HG03442 (cell line): ENCODE measurements around the gene KLHDC4.
A peak's percentile ranks its signal among the peaks of the same experiment; 100 is the strongest.
"Not testable (repeated sequence)": the region's sequence is repeated elsewhere in the genome, so short reads cannot be mapped to it uniquely, and the experiment has no call there.

ENCODE experiments used
- ATAC-seq: cut with Tn5 transposase; IDR thresholded peaks from one replicate; pipeline ENCODE4 v1.9.1; 2021; ENCODE audit warnings: mild to moderate bottlenecking, moderate library complexity; ENCODE audit not compliant: unreplicated experiment

KLHDC4 gene

DNA sequence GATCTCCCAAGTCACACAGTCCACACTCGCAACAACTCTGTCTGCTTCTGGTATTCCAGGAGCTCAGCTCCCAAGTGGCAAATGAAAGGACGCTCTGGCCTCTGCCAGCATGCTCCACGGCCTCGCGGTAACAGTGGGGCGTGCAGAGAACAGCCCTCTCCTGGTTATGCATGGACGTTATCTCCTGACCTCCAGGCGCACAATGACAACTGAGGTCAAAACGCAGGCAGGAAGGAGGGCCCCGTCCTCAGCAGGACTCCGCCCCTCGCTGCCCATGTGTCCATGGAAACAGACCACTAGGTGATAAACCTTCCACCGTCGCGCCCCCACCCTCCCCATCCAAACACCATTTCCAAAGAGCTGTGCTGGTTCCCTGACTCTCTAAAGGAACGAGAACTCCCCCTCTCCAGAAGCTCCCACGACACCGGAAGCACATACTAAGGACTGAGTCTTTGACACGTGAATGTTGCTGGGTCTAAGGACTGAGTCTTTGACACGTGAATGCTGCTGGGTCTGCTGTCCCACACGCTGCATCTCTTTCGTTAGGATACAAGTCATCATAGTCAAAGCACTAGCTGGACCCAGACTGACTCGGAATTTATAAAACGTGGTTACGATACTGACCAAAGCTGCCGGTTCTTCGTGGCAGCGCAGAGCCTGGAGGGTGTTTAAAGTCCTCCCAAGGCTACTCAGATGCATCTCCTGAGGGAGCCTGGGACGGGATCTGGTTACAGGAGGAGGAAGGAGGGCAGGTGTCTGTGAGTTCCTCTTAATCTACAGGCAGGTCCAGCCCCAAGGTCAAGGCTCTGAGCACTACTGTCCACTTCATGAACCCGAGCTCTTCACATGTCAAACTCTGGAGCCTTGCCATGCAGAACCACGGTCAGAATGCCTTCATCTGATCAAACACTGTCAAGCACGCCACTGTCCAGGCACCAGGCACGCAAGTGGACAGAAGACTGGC is 43.9 kb downstream of the KLHDC4 start:
- ATAC-seq: no peak

DNA sequence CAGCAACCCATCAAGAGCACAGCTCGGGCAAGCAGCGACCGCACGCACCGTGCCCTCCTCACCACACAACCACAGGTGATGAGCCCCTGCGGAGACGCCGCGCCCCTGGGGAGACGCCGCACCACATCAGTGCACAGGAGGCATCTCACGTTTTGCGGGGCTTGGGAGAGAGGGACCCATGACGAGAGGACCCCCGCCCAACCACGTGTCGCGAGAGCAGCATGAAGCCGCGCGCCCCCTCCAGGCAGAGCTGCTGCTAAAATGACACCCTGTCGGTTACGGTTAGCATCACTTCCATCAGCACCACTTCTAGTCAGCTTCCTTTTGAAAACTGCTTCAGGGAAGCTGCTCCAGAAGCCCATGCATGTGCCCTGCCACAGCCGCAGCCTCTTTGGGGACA is 45.3 kb downstream of the KLHDC4 start:
- ATAC-seq: no peak

DNA sequence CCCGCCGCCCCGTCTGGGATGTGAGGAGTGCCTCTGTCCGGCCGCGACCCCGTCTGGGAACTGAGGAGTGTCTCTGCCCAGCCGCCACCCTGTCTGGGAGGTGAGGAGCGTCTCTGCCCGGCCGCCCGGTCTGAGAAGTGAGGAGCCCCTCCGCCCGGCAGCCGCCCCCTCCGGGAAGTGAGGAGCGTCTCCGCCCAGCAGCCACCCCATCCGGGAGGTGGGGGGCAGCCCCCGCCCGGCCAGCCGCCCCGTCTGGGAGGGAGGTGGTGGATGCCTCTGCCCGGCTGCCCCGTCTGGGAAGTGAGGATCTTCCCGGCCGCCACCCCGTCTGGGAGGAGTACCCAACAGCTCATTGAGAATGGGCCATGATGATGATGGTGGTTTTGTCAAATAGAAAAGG is 47.0 kb downstream of the KLHDC4 start:
- ATAC-seq: not testable (repeated sequence)

DNA sequence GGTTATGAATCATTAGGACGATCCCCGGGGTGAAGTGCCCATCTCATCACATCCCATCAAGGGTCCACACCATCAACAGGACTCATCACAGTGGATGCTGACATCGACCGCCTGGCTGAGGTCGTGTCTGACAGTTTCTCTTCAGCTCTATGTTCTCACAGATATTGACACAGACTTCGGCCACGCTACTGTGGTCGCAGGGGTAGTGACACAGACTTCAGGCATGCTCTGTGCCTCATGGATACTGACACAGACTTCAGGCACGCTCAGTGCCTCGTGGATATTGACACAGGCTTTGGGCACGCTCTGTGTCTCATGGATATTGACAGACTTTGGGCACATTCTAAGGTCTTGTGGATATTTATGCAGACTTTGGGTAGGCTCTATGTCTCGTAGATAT is 50.1 kb downstream of the KLHDC4 start:
- no peak for ATAC-seq

DNA sequence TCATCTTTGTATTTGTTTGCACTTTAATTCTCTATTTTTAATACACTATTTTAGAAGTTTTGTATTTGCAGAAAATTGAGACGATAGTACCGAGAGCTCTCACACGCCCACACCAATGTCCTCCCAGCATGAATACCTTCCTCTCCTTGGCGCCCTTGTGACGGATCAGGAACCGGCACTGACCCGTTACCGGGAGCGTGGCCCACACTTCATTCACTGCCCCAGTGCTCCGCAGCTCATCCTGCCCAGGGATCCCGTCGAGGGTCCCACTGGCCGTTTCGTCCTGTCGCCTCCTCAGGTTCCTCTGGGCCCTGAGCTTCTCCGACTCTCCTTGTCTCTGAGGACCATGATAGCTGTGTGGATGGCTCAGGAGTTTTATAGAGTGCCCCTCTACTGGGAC is 50.6 kb downstream of the KLHDC4 start:
- ATAC-seq: no peak

DNA sequence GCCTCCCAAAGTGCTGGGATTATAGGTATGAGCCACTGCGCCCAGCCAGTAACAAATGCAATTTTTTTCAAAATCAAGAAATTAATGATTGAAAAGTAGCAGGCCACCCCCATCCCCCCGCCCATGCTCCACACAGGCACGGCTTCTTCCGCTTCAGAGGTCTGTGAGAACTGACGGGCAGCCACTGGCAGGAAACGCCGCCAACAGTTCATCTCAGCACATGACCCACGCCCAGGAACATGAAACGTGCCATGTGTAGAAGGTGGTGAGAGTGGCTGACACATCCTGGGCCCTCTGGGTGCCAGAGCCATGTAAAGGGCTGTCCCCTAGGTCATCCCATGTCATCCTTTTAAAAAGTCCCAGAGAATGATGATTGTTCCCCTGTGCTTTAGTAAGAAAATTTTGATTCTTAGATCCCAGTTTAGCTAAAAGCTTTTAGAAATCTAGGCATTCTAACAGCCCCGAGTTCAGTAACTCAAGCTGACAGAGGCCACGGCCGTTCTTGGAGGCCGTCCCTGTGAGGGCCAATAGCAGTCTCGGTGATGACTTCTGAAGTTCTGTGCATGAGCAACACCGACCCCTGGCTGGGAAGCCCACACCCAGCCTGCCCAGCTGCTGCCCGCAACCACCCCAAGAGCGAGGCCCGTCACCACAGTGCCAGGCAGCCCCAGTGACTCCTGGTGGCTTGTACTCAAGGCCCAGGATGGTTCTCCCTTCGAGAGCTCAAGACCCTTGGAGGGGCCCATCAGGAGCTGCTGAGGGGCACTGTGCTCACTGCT is 52.1 kb downstream of the KLHDC4 start:
- no peak for ATAC-seq

DNA sequence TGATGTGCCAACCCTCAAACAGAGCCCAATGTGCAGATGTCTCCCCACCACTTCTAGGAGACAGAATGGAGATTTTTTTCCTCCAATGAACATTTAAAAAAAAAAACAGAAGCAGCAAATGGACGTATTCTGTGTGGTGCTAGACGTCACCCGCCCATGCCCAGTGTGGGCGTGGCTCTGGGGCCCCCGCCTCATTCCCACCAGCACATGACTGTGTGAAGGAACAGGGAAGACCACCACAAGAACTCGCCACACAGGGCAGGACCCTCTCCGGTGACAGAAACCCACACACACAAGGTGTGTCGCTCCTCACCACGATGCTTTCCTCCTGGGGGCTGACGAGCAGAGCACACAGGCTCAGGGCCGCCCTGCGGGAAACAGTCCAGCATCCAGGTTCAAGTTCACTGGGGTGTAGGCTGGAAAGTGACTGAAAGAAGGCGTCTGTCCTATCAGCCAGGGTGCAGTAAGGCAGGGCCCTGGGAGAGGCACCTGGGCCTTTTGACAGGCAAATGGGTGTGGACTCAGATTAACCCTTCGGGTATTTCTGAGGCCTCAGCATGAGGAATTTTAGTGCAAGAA is 53.5 kb downstream of the KLHDC4 start:
- ATAC-seq: no peak

DNA sequence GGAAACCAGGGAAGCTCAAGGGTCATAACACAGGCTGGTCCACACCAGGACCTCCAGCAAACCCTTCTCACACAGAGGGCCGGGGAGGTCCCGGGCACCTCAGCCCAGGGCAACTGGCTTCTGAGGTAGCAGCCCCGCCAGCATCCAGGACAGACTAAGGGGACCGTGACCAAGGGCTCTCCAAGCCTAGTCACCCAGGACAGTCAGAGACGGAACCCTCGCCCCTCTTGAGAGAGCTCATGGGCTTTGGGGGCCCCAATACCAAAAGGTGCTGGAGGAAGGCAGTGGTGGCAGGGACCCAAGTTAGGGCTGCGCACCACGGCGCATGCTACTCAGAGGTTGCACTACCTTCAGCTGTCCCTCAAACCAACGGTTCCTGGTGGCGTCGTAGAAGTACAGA is 54.9 kb downstream of the KLHDC4 start:
- no peak for ATAC-seq

DNA sequence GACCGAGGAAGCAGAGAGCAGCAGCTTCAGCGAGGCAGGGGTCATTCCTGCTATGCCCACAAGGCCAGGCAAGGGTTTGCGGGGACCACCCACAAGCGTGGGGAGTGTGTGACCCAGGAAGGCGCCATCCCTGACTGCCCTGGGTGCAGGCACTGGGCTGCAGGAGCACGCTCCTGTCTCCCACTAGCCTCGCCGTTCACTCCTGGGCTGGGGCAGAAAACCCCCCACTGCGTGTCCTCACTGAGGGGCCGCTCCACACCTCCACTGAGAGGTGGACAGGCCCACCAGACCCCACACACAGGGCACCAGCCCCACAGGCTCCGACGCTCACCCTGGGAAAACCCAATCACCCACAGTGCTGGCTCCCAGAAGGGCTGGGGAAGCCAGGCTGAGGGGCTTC is 56.1 kb downstream of the KLHDC4 start:
- ATAC-seq: no peak

DNA sequence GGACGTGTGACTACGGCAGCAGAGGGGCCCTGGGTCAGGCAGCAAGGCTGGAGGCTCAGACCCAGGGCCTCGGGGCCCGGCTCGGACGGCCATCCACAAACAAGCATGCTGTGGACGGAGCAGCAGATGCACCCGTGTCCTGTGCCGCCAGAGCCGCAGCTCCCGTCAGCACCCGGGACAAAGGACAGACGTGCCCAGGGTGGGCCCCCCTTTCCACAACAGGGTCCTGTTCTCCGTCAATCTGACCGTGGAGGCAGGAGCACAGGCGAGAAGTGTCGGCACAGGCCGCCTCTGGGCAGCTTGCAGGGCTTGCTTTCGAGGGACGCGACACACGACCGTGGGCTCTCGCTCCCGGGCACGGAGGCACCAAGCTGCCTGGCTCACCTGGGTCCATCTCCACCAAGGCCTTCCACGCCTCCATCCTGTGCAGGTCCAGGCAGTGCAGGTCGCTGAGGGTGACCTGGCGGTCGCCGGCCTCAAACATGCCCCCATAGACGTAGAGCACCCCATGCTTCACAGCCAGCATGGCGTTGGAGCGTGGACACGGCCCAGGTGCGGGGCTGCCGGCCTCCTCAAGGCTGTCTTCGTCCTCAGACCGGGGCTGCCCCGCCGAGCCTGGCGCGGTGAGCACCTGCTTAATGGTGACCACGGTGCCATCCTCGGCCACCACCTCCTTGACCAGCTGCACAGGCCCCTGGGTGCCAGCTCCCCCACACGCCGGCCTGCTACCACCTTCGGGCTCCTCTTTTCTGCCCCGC is 56.7 kb downstream of the KLHDC4 start:
- no peak for ATAC-seq

DNA sequence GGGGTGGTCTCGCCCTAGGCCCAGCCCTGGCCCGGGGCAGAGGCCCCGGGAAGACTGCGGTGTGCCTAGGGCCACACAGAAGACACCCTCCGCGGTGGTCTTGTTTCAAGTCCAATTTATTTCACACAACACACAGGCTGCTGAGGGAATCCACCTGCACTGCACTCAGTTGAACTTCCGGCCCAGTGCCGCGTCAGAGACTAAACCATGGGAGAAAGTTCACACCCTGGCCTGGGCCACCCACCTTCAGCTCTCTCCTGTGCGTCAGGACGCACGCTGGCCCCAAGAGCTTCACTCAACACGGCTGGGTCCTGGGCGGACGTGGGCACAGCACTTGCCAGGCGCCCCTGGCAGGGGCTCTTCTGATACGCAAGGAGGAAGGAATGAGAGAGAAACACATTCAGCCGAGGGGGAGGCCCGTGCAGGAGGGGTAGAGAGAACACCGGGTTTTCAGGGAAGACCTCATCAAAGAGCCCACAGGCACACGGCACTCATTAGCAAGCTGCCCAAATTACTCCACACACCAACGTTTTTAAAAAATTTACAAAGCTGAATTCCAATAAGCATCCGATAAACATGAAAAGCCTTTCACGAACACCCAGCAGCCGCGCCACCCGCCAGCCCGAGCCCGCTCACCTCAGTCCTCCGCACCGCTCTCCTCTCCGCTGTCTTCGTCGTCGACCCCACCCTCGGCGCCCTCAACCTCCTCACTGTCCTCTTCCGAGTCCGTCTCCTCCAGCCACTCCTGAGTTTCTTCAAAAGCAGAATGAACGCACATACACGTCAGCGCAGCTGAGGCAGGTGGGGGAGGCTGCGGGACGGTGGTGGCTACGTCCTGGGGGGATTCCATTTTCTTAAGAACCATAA is 57.8 kb downstream of the KLHDC4 start:
- ATAC-seq: no peak

DNA sequence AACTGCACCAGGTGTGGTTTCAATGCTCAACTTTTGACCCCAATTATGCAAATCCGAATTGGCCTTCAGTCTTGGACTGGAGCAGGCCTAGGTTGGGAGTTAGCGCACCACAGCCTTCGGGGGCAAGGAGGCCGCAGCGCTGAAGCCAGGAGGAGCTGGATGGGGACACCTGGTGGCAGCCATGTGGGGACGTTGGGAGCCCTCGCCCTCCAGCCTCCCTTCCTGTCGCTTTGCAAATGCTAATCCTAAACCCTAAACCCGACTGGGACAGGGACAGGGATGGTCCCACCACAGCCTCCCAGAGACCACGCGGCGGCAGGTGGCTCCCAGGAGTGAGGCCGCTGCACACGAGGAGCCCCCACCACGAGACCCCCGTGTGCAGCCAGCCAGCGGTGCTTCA is 58.7 kb downstream of the KLHDC4 start:
- ATAC-seq: no peak

DNA sequence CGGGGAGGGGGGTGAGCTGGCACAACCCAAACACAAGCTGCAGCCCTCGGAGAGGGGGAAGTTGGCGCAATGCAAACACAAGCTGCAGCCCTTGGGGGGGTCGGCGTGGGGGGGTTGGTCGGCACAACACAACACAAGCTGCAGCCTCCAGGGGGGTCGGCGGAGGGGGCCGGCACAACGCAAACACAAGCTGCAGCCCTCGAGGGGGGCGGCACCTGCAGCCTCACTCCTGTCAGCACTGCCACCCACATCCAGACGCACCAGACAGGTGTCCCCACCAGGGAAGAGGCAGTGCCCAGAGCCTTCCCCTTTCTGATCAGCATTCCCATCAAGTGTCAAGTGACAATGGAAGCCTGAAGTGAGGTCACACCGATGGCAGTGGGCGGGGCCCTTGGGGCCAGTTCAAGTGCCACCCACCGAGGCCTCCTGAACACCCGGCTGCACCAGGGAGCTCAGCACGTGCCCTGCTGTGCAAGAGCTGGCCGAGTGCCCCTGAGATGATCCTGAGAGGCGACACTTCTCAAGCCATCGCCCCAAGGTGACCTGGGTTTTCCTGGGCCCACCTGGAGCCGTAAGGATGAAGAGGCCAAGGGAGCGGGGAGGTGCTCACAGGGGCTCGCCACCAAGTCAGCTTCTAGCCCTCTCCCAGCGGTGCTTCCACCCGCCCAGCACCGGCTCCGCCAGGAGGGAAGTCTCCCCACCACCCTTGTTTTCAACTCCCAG is 59.3 kb downstream of the KLHDC4 start:
- ATAC-seq: no peak

DNA sequence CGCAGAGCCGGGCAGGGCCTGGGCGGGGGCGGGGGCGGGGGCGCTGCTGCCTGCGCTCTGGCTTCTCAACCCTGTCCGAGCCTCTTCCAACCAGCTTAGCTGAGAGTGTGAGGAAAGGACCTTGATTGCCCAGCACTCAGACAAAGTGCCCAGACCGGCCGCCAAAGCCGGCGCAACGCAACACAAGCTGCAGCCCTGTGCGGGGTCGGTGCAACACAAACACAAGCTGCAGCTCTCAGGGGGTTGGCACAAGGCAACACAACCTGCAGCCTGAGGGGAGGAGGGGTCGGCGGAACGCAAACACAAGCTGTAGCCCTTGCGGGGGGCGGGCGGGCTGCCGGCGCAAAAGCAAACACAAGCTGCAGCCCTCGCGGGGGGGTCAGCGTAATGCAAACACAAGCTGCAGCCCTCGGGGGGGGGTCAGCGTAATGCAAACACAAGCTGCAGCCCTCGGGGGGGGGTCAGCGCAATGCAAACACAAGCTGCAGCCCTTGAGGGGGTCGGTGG is 60.0 kb downstream of the KLHDC4 start:
- ATAC-seq: no peak

DNA sequence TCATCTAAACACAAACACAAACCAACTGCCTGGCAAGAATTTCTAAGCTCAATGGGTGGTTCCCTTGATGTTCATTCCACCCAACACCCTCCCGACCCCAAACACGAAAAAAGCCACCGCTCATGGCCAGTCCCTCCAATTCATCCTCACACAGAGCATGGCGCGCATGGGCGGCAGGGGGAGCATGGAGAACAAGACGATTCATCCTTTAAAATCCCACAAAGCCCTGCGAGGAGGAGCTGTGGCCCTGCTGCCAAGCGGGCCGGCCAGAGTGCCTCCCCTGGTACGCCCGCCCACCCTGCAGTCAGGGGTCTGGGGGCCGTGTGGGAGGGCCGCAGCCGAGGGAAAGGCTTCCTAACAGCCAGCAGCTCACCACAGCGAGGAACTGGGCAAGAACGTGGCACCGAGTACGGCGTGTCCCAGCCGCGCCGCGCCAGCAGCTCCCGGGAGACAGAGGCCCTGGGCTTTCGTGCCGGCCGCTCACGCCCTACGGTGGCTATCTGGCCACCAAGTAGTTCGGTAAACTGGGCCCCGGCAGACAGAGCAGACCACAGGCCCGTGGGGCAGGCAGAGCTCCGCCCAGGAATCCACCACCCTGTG is 60.9 kb downstream of the KLHDC4 start:
- no peak for ATAC-seq

DNA sequence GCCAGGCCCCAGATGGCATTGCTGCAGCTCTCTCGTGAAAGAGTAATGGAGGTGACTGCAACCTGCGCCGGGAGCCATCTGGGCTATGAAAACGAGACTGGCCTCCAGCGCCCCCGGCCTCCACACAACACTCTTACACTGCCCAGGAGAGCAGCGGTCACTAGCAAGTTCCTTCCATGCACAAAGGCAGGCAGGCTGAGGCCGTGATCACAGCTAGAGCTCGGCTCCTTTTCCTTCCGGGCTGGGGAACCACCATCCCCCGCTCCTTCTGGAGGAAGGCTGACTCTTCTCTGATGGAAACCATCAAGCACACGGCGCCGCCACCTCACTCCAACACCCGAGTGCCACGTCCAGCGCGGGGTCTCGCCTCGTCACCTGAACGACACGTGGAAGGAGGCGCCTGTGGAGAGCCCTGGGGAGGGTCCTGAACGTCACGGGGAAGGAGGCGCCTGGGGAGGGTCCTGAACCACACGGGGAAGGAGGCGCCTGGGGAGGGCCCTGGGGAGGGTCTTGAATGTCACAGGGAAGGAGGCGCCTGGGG is 61.9 kb downstream of the KLHDC4 start:
- ATAC-seq: no peak

DNA sequence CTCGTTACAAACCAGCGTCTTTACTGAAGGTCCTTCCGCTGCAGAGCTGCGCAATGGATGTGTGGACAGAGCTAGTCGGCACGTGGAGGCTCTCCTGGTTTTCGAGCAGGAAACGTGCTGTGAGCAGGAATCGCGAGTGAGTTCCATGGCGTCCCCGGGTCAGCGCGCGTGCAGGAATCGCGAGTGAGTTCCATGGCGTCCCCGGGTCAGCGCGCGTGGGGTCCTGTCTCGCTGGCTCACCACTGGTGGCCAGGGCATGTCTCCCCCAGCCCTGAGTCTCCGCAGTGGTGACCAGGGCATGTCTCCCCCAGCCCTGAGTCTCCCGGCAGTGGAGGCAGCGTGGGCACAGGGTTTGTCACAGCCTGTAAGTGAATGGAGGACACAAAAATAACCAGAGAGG is 62.7 kb downstream of the KLHDC4 start:
- no peak for ATAC-seq

DNA sequence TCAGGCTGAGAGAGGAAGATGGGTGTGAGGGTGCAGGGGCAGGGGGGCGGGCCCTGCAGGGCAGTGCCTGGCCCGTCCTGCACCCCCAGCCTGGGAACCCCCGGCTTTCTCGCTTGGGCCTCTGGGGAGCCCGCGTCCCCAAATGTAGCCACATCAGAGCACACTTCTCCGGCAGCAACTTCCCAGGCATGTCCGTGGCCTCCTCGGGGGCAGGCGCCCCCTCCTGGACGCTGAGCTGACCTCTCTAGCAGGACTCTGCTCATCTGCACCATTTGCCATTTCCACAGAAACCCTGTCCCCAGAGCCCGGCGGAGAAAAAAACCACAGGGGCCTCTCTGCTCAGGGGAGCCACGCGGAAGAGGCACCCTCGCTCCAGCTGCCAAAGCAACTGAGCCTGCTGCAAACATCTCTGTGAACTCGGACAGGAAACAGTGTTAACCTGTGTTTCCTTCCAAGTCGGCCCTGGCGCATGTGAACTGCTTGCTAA is 63.4 kb downstream of the KLHDC4 start:
- peak; percentile 52 for ATAC-seq
